ENCODE data around the gene RHBDL2.

DNA sequence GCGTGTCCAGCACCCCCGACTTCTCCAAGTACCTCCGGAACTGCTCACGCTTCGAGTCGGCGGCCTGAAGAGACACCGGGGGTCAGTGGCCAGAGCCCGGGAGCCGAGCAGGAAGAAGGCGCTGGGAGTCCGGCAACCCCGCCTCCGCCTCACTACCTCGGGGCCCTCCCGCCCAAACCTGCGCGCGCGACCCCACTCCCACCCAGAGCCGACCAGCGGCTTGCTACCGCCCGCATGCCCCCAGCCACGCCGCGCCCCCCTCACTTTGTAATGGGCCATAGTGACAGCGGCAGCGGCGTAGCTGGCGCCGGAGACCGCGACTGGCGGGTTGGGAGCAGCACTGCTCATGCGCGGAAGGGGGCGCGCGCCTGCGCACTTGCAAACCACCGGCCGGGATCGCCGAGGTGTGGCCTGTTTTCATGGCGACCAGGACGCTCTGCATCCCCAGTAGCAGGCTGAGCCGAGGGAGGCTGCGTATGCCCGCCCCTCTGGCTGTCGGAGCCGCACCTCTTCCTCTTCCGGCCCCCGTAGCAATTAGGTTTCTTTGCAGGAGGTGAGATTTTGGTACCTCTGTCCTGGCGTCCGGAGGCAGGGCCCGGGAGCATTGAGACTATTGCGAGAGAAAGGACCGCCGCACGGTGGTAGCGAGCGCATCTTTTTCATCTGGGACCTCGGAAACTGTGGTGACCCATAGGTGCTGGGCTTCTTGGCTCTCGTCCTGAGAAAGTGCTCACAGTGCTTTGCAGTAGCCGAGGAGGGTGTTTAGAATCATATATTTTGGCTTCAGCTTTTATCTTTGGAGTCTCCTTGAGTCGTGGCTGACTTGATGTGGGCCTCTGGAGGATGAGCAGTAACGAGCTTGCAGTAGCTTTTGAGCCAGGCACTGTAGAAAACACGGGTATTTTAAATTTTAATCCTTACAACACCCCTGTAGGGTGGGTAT, 68.3 kb downstream of the RHBDL2 start, which contains the start of gene MYCBP:
- TF ChIP-seq POLR2AphosphoS5 (IDR thresholded peaks at IDR 0.05; ENCODE audit: borderline replicate concordance, low read depth, low read length), result peak; percentile 96
- no peak for TF ChIP-seq EZH2 (IDR thresholded peaks at IDR 0.05)
